GM23338 (cell line): Measurements from ENCODE around the gene PIK3C3. TPM values are rescaled to one million over a fixed set of nuclear protein-coding genes. Genes with fewer than 3 reads are reported as not detected.

ENCODE experiments used
- ATAC-seq: fragments of 200-7000 bp; cut with Tn5 transposase; 3 replicates; pipeline ENCODE4 v1.9.1; 2020
- DNase-seq: peaks from one replicate; pipeline ENCODE4 v3.0.0-alpha.2; 2015; ENCODE audit warnings: low spot score
- H2AFZ ChIP-seq: fragments of 200-600 bp; sonication (generic); 2 replicates; pipeline ENCODE4 v1.8.0; 2016; ENCODE audit warnings: antibody characterized with exemption, mild to moderate bottlenecking, moderate library complexity
- H3F3A ChIP-seq: fragments of 200-600 bp; sonication (generic); replicated peaks from 2 replicates; pipeline ENCODE4 v1.8.0; 2017; ENCODE audit warnings: antibody characterized with exemption, mixed run types, low read depth
- H3K27ac ChIP-seq: fragments of 200-600 bp; sonication (generic); 2 replicates; pipeline ENCODE4 v1.6.1; 2016; ENCODE audit warnings: low read depth
- H3K27me3 ChIP-seq: fragments of 200-600 bp; sonication (generic); 2 replicates; pipeline ENCODE4 v1.8.0; 2016; ENCODE audit warnings: mild to moderate bottlenecking, mixed run types, moderate library complexity; ENCODE audit not compliant: insufficient read depth
- H3K36me3 ChIP-seq: fragments of 200-600 bp; sonication (generic); 2 replicates; pipeline ENCODE4 v1.8.0; 2016; ENCODE audit warnings: mild to moderate bottlenecking; ENCODE audit not compliant: insufficient read depth
- H3K4me1 ChIP-seq: fragments of 200-600 bp; sonication (generic); 2 replicates; pipeline ENCODE4 v1.8.0; 2016; ENCODE audit warnings: mild to moderate bottlenecking, moderate library complexity; ENCODE audit not compliant: insufficient read depth
- H3K4me2 ChIP-seq: fragments of 200-600 bp; sonication (generic); 2 replicates; pipeline ENCODE4 v1.7.1; 2017; ENCODE audit warnings: mixed run types
- H3K4me3 ChIP-seq: fragments of 200-600 bp; sonication (generic); 2 replicates; pipeline ENCODE4 v1.6.1; 2016; ENCODE audit warnings: mixed run types
- H3K79me2 ChIP-seq: fragments of 200-600 bp; sonication (generic); replicated peaks from 2 replicates; pipeline ENCODE4 v1.8.0; 2017; ENCODE audit warnings: mild to moderate bottlenecking; ENCODE audit not compliant: insufficient read depth
- H3K9me2 ChIP-seq: fragments of 200-600 bp; sonication (generic); 2 replicates; pipeline ENCODE4 v1.8.0; 2017; ENCODE audit not compliant: insufficient read depth
- H4K20me1 ChIP-seq: fragments of 200-600 bp; sonication (generic); replicated peaks from 2 replicates; pipeline ENCODE4 v1.8.0; 2017; ENCODE audit warnings: mild to moderate bottlenecking; ENCODE audit not compliant: insufficient read depth
- H3K27ac Mint-ChIP-seq: 2 replicates; pipeline ENCODE4 v1.8.0; 2020; ENCODE audit warnings: inconsistent platforms, mild to moderate bottlenecking, moderate library complexity, mixed read lengths
- H3K27me3 Mint-ChIP-seq: 3 replicates; pipeline ENCODE4 v1.8.0; 2022; ENCODE audit warnings: low read depth, mild to moderate bottlenecking, moderate library complexity, mixed read lengths, inconsistent platforms; ENCODE audit not compliant: insufficient read depth, poor library complexity
- H3K36me3 Mint-ChIP-seq: 3 replicates; pipeline ENCODE4 v1.8.0; 2021; ENCODE audit warnings: low read depth, mild to moderate bottlenecking, inconsistent platforms, moderate library complexity, mixed read lengths
- H3K4me1 Mint-ChIP-seq: 3 replicates; pipeline ENCODE4 v1.8.0; 2020; ENCODE audit warnings: mild to moderate bottlenecking, inconsistent platforms, mixed read lengths
- H3K4me3 Mint-ChIP-seq: 3 replicates; pipeline ENCODE4 v1.8.0; 2021; ENCODE audit warnings: moderate library complexity, mild to moderate bottlenecking, inconsistent platforms, mixed read lengths
- H3K9me3 Mint-ChIP-seq: 3 replicates; pipeline ENCODE4 v1.8.0; 2020; ENCODE audit warnings: moderate library complexity, mild to moderate bottlenecking, inconsistent platforms, mixed read lengths
- CREB1 ChIP-seq: fragments of 250-450 bp; sonication (Bioruptor Pico); IDR thresholded peaks from 2 replicates; pipeline ENCODE4 v1.5.0; 2020; ENCODE audit warnings: low read depth, mild to moderate bottlenecking, moderate library complexity
- NANOG ChIP-seq: IDR thresholded peaks from 2 replicates; pipeline ENCODE4 v1.6.1; 2016; ENCODE audit warnings: antibody characterized with exemption, borderline replicate concordance
- ZNF114 ChIP-seq: fragments of 250-450 bp; sonication (Bioruptor Pico); IDR thresholded peaks from 2 replicates; pipeline ENCODE4 v1.5.0; 2020; ENCODE audit warnings: mild to moderate bottlenecking, moderate library complexity
- ZNF462 ChIP-seq: fragments of 250-450 bp; sonication (Bioruptor Pico); IDR thresholded peaks from 2 replicates; pipeline ENCODE4 v1.5.0; 2020; ENCODE audit warnings: mild to moderate bottlenecking, moderate library complexity
- polyA plus RNA-seq: library from polyadenylated mRNA; unstranded; fragments of >200 nt; fragmentation: Nextera tagmentation; extraction: Ambion mirVana; gene quantifications from 2 replicates; pipeline ENCODE4 v1.2.1, GENCODE V29; 2016
- total RNA-seq: library from RNA; depleted of rRNA; stranded (reverse); fragments of >200 nt; shearing (Covaris generic); gene quantifications from 2 replicates; pipeline ENCODE4 v1.2.3, GENCODE V29; 2014
- TF ChIP-seq, protein P1 (sequence below), 2 experiments: fragments of 200-600 bp in 1 of 2; sonication (generic) in 1 of 2; conservative IDR thresholded peaks; 2 replicates each; pipeline versions ENCODE4 v1.5.1 to v1.6.1; 2016 to 2017; ENCODE audit warnings: antibody characterized with exemption in 2 of 2, low read depth in 2 of 2, mild to moderate bottlenecking in 2 of 2, moderate library complexity in 1 of 2
- TF ChIP-seq, protein P2 (sequence below): IDR thresholded peaks from 2 replicates; pipeline ENCODE4 v1.6.1; 2016; ENCODE audit warnings: antibody characterized with exemption

The PIK3C3 gene
- total and polyA plus RNA-seq, 2 experiments from 2014 or later: 25.9 to 35.4 TPM

- TF ChIP-seq, protein P1, sequence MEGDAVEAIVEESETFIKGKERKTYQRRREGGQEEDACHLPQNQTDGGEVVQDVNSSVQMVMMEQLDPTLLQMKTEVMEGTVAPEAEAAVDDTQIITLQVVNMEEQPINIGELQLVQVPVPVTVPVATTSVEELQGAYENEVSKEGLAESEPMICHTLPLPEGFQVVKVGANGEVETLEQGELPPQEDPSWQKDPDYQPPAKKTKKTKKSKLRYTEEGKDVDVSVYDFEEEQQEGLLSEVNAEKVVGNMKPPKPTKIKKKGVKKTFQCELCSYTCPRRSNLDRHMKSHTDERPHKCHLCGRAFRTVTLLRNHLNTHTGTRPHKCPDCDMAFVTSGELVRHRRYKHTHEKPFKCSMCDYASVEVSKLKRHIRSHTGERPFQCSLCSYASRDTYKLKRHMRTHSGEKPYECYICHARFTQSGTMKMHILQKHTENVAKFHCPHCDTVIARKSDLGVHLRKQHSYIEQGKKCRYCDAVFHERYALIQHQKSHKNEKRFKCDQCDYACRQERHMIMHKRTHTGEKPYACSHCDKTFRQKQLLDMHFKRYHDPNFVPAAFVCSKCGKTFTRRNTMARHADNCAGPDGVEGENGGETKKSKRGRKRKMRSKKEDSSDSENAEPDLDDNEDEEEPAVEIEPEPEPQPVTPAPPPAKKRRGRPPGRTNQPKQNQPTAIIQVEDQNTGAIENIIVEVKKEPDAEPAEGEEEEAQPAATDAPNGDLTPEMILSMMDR (conservative IDR thresholded peaks at IDR 0.05; ENCODE audit: low read depth in 2 of 2): no peak
- TF ChIP-seq NANOG (no peak), ZNF114 (CRISPR knock-in tag) (no peak), CREB1 (CRISPR knock-in tag) (no peak)
- TF ChIP-seq, protein P2, sequence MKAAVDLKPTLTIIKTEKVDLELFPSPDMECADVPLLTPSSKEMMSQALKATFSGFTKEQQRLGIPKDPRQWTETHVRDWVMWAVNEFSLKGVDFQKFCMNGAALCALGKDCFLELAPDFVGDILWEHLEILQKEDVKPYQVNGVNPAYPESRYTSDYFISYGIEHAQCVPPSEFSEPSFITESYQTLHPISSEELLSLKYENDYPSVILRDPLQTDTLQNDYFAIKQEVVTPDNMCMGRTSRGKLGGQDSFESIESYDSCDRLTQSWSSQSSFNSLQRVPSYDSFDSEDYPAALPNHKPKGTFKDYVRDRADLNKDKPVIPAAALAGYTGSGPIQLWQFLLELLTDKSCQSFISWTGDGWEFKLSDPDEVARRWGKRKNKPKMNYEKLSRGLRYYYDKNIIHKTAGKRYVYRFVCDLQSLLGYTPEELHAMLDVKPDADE: no peak
Measured at GRCh38 chr18:42113529-42114191, 158.6 kb downstream of the PIK3C3 start (continued).

GRCh38 chr18:42114310-42114943 is 159.4 kb downstream of the PIK3C3 start:
- ATAC-seq: peak; percentile 87
- Histone ChIP-seq H3K4me3 (no peak overlapping the region), H3K27me3 (no peaks in the 10 kb centered on the region), H3K4me1 (0 out of 2 replicates have a peak, but pooled peaks cover 6% of the 10 kb centered on the region), H3K4me2 (no peak overlapping the region), H3K27ac (no peak overlapping the region), H3F3A (no peaks in the 10 kb centered on the region), H3K9me2 (no peaks in the 10 kb centered on the region), H2AFZ (peak overlapping the region; percentile 39), H4K20me1 (no peaks in the 10 kb centered on the region), H3K79me2 (no peaks in the 10 kb centered on the region), H3K36me3 (no peaks in the 10 kb centered on the region)
- no peaks in the 10 kb centered on the region for H3K27me3 Mint-ChIP-seq
- peaks cover 10% of the 10 kb centered on the region; the same call in 2 of the 3 replicates for H3K4me1 Mint-ChIP-seq
- peak; percentile 92 for DNase-seq
- H3K36me3 Mint-ChIP-seq: peaks cover 8% of the 10 kb centered on the region; the same call in 1 of the 3 replicates
- H3K9me3 Mint-ChIP-seq: peaks cover 14% of the 10 kb centered on the region
- TF ChIP-seq, protein P1 (conservative IDR thresholded peaks at IDR 0.05; ENCODE audit: low read depth in 2 of 2): peak; percentile 95 to 96
- no peak for TF ChIP-seq ZNF462 (CRISPR knock-in tag)
- H3K27ac Mint-ChIP-seq: no peak overlapping the region
- no peak overlapping the region for H3K4me3 Mint-ChIP-seq
